NK-92 treated with Interleukin-12 subunit alpha and Interleukin-12 subunit beta, amount 100 ng/mL, for 24 hours (cell line): Measurements from ENCODE around the gene TNFRSF8.

Source experiments
- DNase-seq: peaks from one replicate; lab custom pipeline; 2025; lab: John Stamatoyannopoulos, UW

The TNFRSF8 gene

DNA sequence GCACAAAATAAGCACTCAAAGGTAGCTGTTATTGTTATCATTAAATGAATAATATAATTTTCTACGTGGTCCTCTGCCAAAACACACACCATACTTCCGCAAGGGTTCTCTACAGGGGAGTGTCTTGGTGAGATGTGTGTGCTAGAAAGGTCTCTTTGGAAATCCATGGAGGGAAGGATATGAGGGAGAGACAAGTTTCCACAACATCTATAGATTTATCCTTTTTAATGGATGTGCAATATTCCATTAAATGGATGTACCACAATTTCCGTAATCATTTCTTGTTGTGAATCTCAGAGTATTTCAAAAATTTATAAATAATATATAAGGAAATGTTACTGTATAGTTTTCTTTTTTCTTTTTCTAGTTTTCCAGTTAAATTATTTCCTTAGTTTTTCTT, 2.6 kb upstream of the TNFRSF8 start:
- no peak for DNase-seq

DNA sequence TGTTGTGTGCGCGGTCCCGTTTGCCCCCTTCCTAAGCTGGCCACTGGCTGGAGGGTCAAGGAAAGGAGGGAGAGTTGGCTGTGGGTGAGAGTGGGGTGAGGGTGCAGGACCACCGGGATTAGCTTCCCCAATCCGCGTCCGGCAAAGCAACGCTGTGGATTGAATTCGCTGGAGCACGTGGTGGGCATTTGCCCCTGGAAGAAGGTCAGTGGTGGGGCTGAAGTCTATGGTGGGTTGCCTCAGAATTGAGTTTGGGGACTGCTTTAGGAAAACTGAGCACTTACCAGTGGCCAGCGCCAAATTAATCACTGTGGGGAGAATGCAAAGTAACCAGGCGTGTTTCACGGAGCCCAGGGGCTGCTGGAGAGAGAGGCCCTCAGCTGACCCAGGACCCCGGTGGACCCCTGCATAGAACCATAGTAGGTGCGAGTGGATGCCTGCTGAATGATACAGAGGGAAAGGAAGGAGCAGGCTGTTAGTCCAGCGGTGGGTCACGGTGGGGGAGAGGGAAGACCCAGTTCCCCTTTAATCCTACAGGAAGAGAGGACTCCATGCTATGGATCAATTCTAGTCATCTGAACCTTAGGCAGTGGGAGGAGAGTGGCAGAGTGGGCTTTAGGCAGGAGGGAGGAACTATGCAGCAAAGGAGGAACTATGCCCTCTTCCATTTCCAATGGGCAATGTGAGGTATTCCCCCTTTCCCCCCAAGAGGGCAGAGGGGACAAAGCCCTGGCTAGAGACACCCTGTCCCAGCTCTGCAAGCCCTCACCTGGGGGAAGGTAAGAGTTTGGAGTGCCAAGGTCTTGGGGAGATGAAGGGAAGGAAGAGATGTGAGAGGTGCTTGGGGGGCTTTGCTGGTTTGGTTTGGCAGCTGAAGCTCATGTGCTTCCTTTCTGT, 1.2 kb downstream of the TNFRSF8 start:
- DNase-seq: no peak

DNA sequence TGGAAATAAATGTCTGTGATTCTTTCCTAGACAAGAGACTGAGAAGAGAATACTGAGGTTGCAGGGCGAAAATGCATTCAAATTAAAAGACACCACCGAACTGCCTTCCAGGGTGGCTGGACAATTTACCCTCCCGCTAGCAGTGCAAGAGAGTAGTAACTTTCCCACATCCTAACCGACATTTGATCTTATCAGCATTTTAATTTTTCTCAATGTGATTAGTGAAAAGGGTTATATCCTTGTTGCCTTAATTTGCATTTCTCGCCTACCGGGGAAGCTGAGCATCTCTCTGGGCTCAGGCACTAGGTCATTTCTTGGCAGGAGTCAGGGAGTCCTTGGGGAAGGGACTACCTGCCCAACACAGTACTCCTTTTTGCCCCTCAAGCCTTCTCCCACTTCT, 2.8 kb downstream of the TNFRSF8 start:
- DNase-seq: no peak

DNA sequence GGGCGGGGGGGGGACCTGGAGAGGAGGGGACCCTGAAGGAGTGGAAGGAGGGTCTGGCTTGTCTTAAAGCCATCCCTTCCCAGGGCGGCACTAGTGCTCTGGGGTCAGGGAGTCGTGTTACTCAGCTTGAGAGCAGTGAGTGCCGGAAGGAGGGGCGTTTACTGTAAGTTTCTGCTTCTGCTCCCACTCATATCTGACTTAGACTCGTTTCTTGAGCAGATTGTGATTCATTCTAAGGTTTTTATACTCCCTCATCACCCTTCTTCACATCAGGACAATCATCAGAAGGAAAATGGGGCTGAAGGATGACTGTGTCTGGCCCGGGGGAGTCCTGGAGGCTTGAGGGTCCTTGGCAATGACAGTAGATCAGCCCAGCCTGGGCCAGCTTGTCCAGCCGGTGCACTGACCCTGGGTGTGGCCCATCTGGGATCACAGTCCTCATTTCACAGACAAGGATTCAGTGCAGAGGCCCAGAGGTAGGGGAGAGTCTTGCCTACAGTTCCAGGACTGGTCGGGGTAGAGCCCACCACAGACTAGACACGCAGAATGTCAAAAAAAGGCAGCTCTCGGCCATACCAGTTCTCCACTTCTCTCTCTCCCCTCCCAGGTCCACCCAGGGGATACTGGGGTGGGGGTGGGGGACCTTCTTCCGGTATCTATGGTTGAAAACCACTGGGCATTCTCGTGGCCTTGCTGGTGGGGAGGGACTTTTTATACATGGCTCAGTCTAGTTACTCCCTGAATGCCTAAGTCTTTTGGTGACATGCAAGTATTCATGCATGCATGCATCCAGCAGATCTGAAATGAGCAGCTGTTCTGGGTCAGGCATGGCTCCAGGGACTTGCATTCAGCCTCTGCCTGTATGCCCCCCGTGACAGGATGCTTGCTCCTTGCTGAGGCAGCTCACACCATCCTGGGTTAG, 5.1 kb downstream of the TNFRSF8 start:
- no peak for DNase-seq

DNA sequence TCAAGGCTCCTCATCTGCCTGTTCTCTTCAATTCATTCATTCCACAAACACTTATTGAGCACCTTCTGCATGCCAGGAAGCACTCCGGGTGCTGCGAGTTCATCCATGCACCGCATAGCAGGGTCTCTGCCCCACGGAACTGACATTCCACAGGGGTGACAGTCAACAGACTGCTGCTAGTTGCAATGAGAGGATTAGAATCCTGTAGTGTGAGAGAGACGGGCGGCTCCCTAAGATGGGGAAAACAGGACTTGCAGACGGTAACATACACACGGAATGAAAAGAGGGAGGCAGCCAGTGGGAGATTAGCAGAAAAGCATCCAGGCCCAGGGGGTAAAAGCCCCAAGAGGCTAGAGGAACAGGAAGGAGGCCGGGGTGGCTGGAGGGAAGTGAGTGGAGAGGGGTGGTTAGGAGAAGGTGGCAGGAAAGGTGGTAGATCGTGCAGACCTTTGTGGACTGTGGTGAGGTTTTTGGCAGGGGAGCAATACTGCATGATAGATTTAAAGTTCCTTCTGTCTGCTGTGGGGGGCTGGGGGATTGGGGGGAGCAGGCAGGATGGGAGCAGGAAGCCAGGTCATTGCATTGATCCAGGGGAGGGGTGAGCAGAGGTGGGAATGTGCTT, 6.6 kb downstream of the TNFRSF8 start:
- no peak for DNase-seq

DNA sequence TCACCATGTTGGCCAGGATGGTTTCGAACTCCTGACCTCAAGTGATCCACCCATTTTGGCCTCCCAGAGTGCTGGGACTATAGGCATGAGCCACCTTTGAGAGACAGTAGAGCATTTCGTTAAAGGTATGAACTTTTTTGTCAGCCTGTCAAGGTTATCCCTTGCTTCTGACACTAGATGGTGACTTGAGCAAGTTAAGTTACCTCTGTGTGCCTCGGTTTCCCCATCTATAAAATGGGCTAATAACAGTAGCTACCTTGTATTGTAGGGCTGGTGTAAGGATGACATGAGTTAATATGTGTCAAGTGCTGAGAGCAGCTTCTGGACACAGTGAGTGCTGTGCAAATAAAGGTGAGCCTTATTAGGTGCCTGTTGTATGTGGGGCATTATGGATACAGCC, 8.8 kb downstream of the TNFRSF8 start:
- DNase-seq: no peak

DNA sequence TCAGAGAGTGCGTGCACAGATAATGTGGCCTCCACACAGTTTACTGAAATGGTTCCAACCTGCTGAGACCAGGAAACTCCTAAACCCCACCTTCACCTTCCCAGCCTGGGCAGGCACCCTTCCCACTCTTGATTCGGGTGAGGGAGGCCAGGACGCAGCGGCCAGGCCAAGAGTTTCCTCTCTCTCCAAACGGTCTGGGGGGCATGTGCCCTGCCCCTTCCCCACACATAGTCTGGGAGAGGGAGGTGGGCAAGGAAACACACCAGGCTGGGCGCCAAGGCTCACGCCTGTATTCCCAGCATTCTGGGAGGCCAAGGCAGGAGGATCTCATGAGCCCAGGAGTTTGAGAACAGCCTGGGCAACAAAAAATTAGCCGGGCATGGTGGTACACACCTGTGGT, 9.6 kb downstream of the TNFRSF8 start:
- no peak for DNase-seq

DNA sequence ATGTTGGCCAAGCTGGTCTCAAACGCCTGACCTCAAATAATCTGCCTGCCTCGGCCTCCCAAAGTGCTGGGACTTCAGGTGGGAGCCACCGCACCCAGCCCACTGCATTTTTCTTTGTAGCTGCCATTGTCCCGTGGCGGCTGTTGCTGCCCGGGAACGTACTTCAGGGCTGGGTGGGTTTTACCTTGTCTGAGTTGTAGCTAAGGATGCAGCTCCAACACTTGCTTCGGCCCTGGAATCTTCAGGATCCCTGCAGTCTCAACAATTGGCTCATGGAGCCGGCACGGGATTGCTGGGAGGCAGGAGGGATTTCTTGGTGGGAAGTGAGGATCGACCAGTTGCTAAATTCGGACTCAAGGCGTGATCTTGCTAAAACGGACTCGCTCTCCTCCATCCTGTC, 10.7 kb downstream of the TNFRSF8 start:
- no peak for DNase-seq

DNA sequence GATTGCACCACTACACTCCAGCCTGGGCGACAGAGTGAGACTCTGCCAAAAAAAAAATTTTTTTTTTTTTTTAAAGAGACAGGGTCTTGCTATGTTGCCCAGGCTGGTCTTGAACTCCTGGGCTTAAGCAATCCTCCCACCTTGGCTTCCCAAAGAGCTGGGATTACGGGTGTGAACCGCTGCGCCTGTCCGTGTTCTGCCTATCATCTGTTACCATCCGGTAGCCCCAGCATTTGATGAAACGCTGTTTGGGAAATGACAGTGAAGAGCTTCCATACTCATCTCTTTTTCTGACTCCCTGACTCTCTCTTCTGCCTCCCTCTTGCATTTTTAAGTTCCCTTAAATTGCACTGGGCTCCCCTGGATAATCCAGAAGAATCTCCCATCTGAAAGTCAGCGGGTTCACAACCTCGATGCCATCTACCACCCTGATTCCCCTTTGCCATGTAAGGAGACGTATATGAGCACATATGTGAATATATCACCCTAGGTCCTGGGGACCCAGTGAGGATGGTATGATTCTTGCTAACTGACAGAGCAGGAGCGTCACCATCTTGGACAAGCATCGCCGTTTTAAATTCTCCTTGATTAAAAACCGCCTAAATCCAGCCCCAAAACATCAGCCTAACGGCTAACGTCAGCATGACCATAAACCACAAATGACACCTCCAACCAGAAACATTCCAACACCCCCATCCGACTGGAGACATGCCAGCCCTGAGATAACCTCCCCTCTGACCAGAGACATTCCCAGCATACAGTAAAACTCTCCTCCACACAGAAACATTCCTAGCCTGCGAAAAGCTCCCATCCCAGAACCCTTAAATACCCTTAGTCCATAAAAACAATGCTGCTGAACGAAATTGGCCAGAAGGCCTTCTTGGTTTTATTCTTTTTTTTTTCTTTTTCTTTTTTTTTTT, 12.4 kb downstream of the TNFRSF8 start:
- DNase-seq: no peak

DNA sequence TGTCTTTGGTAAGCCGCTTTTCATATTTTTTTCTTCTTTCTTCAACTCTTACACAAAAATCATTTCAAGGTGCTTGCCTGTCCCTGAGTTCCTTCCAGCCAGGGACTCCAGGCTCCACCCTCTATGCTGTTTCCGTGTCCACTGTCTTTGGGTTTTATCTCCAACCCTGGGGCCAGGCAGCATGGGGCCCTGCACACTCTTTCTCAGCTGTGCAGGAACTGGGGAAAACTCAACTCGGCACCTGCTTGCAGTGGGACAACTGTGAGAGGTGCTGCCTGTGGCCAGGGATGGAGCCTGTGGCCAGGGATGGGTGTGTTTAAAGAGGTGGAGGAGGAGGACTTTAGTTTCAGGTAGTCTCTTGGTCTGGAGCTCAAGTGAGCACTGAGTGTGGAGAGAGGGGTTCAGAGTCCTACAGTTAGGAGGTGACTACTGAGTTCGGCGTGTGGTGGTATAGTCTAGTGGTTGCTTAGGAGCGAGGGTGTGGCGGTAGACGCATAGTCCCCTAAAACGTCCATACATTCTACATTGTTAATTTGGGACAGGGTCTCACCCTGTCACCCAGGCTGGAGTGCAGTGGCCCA, 13.4 kb downstream of the TNFRSF8 start:
- DNase-seq: no peak

DNA sequence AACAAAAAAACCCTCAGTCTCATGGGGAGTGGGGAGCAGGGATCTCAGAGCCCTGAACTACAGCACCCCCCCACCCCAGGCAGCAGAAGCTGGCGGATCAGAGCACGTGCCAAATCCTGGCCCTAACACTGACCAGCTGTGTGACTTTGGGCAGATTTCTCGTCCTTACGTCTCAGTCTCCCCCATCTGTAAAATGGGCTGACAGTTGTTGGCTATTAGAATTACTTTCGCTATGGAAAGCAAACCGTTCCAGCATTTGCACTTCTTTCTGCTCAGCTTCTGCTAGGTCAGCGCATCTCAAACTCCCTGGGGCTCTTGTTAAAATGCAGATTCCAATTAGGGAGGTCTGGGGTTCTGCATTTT, 15.5 kb downstream of the TNFRSF8 start:
- no peak for DNase-seq

DNA sequence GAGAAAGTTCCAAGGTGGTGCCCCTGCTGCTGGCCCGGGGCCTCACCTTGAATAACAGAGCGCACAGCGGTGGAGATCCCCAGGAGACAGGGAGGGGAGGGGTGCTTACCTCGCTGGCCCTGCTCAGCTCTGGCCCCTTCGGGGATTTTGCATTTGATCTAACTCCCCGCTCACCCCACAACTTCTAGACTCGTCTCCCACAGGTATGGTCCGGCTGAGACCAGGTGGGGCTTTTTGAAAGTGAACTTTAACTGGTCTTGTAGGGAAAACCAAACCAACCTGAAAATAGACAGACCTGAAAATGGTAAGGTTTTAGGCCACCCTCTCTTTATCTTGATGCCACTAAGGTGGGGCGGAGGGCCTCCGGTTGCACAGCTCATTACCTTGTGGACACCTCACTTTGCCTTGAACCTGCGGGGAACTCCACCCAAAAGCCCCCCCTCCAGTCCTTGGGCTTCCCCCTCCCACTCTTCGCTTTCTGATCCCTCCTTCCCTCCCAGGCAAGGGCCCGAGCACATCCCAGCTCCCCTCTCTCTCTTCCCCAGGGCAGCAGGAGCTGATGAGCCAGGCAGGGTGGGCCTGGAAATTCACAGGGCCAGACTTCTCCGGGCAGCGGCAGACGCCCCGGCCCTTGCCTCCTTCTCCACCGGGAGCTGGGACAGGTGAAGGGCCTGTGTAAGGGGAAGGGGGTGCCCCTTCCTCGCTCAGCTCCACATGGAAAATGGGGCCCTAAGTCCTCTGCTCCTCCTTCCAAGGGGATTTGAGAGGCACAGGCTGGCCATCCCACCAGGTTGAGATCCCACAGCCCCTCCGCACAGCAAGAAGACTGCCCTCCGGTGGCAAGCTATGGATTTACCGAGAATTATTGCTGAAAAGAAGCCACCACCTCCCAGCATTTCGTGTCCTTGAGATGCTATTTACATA, 16.1 kb downstream of the TNFRSF8 start:
- DNase-seq: peak; percentile 12

DNA sequence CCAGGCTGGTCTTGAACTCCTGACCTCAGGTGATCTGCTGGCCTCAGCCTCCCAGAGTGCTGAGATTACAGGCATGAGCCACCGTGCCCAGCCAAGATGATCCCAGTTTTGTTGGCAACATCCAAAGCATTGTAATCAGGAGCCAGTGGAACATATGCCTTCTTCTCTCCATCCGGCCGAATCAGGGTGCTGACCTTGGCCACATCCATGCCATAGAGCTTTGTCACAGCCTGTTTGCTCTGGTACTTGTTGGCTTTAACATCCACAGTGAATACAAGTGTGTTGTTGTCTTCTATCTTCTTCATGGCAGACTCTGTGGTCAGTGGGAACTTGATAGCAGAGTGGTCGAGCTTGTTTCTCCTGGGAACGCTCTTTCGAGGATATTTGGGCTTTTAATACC, 17.1 kb downstream of the TNFRSF8 start:
- no peak for DNase-seq

DNA sequence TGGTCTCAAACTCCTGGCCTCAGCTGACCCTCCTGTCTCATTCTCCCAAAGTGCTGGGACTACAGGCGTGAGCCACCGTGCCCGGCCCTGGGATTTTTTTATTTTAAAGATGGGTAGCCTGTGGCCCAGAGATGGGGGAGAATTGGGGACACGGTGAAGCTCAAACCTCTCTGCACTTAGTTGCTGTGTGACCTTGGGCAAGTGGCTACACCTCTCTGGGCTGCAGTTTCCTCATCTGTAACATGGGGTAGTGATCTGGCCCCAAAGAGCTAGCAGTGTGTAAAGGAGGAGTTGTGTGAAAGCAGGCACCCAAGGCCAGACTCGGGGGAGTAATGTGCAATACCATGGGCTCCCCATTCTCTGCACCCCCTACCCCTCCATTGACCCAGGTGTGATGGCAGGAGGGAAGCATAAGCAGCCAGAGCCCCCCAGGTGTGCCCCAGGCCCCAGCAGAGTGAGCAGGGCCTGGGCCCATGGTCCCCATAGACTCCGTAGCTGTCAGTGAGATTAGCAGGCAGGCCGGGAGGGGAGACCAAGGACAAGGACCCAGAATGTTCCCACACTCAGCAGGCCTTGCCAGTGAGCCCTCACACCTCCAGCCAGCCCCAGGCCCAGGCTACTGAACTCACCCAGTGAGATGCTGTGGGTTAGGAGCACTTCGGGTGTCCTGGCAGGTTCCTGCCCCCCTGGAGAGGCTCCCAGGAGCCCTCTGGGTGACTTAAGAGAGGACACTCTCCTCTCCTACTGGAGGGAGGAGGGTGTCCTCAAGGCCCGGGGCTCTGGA, 17.9 kb downstream of the TNFRSF8 start:
- DNase-seq: no peak

DNA sequence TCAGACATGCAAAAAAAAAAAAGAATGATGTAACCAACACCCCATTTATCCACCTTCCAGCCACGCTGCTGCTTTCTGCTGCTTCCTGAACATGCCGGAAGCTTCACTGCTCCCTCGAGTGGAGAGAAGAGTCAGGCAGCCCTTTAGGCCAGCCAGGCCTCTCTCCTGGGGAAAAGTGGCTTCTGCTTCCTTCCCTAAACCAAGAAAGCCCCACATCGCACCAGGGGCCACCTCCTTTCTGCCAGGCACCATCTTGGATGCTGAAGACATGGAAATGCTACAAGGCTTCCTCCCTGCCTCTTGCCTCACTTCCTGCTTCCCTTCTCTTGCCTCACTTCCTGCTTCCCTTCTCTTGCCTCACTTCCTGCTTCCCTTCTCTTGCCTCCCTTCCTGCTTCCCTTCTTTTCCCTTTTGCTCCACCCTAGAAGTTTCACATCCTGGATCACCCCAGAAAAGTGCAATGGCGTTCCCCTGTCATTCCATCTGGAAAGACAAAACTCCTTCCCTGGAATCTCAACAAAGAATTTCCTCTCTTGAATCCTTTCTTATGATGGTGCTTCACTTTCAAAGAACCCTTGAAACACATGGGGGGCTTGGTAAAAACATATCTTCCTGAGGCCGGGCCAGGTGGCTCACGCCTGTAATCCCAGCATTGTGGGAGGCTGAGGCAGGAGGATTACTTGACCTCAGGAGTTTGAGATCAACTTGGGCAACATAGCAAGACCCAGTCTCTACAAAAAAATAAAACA, 18.7 kb downstream of the TNFRSF8 start:
- no peak for DNase-seq

DNA sequence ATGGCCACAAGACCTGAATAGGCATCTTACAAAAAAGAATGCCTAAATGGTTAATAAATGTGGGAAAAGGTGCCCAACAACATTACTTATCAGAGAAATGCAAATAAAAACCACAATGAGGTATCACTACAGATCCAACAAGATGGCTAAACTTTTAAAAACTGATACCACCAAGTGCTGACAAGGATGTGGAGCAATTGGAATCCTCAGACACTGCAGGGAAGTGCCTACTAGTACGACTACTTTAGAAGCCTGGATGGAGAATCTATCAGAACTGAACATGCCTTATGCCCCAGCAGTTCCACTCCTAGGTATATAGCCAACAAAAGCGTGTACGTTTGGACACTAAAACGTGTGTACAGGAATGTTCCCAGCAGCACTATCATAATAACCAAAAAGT, 19.9 kb downstream of the TNFRSF8 start:
- DNase-seq: no peak

DNA sequence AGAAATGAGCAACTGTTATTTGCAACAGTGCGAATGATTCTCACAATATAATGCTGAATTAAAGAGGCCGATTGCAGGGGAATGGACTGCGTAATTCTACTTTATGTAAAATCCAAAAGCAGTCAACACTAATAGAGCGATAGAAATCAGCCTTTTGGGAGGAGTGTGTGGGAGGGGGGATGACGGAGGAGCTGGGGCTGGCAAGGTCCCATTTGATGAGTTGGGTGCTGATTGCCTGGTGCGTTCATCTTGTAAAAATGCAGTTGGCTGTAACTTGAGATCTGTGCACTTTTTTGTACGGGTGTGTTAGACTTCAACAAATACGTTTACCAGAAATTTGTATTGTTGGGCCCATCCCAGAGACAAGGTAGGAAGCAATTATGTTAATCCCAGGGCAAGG, 20.7 kb downstream of the TNFRSF8 start:
- DNase-seq: no peak

DNA sequence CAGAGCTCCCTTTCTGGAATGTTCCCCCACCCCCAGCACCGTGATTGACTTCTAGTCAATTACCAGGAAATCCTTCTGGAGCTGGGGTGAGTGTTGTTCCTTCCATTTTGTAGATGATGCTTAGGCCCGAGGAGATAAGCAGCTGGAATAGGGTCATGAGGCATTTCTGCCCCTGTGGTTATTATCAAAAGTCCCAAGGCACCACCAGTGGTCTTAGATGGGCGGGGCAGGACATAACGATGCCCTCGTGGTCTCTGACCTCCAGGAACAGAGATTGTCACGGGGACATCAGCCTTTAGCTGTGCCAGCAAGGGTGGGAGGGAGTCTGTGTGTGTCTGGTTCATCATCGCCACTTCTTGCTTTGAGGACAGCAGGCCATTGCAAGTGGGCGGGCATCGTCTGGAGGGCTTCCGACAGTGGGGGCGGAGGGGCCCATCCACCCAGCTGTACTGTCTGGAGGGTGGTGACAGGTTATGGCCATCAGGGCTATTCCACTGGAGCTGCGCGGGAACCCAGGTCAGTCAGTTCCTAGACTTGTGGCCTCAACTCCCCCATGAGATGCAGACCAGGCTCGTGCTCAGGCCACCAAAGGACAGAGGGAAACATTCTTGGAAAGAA, 22.6 kb downstream of the TNFRSF8 start:
- DNase-seq: no peak
